H1 (cell line): Measurements from ENCODE around the gene CBR4. TPM values are rescaled to one million over a fixed set of nuclear protein-coding genes. Genes with fewer than 3 reads are reported as not detected.

Experiments
- CTCF ChIA-PET: fragments of 300-600 bp; sonication (Branson Sonifier 250); formaldehyde crosslinking; loops from one replicate; lab custom pipeline; 2021; ENCODE audit not compliant: partially characterized antibody; lab: Charles Lee
- POLR2A ChIA-PET: fragments of 300-600 bp; sonication (Branson Sonifier 250); formaldehyde crosslinking; loops from one replicate; lab custom pipeline; 2021; ENCODE audit warnings: inconsistent platforms; ENCODE audit not compliant: partially characterized antibody; lab: Charles Lee
- DNase-seq, 2 experiments: peaks; one replicate each; pipeline versions ENCODE4 v3.0.0 to v3.0.0-alpha.2; 2010 to 2022; ENCODE audit warnings: low spot score in 2 of 2, low read depth in 1 of 2, mixed read lengths in 1 of 2
- FAIRE-seq: peaks from 2 replicates; lab custom pipeline; 2011; peaks lifted over from hg19 to GRCh38; lab: Jason Lieb, UNC
- H2AFZ ChIP-seq: 2 replicates; pipeline ENCODE4 v1.8.1; 2012; ENCODE audit warnings: low read length, inconsistent platforms
- H2AK5ac ChIP-seq: 2 replicates; pipeline ENCODE4 v1.6.1; 2013; ENCODE audit warnings: low read depth, low read length
- H2BK120ac ChIP-seq: replicated peaks from 2 replicates; pipeline ENCODE3; 2013; ENCODE audit warnings: low read depth, low read length, inconsistent platforms
- H2BK12ac ChIP-seq: 2 replicates; pipeline ENCODE4 v1.6.1; 2013; ENCODE audit warnings: low read depth, low read length
- H2BK15ac ChIP-seq: 2 replicates; pipeline ENCODE4 v1.6.1; 2013; ENCODE audit warnings: low read length
- H2BK20ac ChIP-seq: 2 replicates; pipeline ENCODE4 v1.6.1; 2013; ENCODE audit warnings: low read length
- H2BK5ac ChIP-seq: 2 replicates; pipeline ENCODE4 v1.6.1; 2013; ENCODE audit warnings: low read depth, low read length
- H3K14ac ChIP-seq: 2 replicates; pipeline ENCODE4 v1.6.1; 2013; ENCODE audit warnings: inconsistent platforms; ENCODE audit not compliant: insufficient read length
- H3K18ac ChIP-seq: 2 replicates; pipeline ENCODE4 v1.6.1; 2013; ENCODE audit warnings: low read length; ENCODE audit errors: extremely low read depth
- H3K23ac ChIP-seq: 2 replicates; pipeline ENCODE4 v1.6.1; 2013; ENCODE audit warnings: inconsistent platforms; ENCODE audit not compliant: insufficient read length
- H3K23me2 ChIP-seq: 2 replicates; pipeline ENCODE4 v1.6.1; 2013; ENCODE audit warnings: low read depth, low read length
- H3K27ac ChIP-seq: 2 replicates; pipeline ENCODE4 v1.6.1; 2011; ENCODE audit warnings: low read depth, low read length, inconsistent platforms
- H3K27me3 ChIP-seq, 4 experiments: replicated peaks in 1 of 4; 1 replicate in 1 of 4; 2 replicates in 3 of 4; pipeline versions ENCODE4 v1.6.1 to v1.8.1; 2011 to 2013; ENCODE audit warnings: low read length in 3 of 4, mild to moderate bottlenecking in 3 of 4, inconsistent platforms in 2 of 4, mixed read lengths in 2 of 4, moderate library complexity in 1 of 4; ENCODE audit not compliant: control insufficient read depth in 3 of 4, insufficient read depth in 3 of 4; ENCODE audit errors: extremely low read depth in 1 of 4
- H3K36me3 ChIP-seq, 4 experiments: 2 replicates each; pipeline versions ENCODE4 v1.6.1 to v1.8.1; 2011 to 2013; ENCODE audit warnings: mild to moderate bottlenecking in 4 of 4, low read length in 3 of 4, moderate library complexity in 2 of 4, control low read depth in 1 of 4, inconsistent platforms in 1 of 4; ENCODE audit not compliant: insufficient read depth in 4 of 4, control insufficient read depth in 2 of 4
- H3K4ac ChIP-seq: replicated peaks from 2 replicates; pipeline ENCODE3; 2013; ENCODE audit warnings: low read length, low read depth, mixed read lengths, inconsistent platforms; ENCODE audit not compliant: insufficient read length
- H3K4me1 ChIP-seq, 4 experiments: replicated peaks in 1 of 4; 1 replicate in 1 of 4; 2 replicates in 3 of 4; pipeline versions ENCODE4 v1.6.1 to v1.8.1; 2011 to 2013; ENCODE audit warnings: low read length in 3 of 4, inconsistent platforms in 2 of 4, mixed read lengths in 1 of 4; ENCODE audit not compliant: insufficient read depth in 4 of 4, control insufficient read depth in 3 of 4
- H3K4me2 ChIP-seq, 2 experiments: 2 replicates each; pipeline versions ENCODE4 v1.6.1 to v1.8.1; 2011 to 2013; ENCODE audit warnings: low read depth in 2 of 2, low read length in 2 of 2, control low read depth in 1 of 2, inconsistent platforms in 1 of 2, mild to moderate bottlenecking in 1 of 2; ENCODE audit not compliant: insufficient read depth in 1 of 2
- H3K4me3 ChIP-seq, 4 experiments: fragments of 200-600, 300-600 bp in 1 of 4; sonication (generic), shearing (Covaris generic), sonication (Bioruptor Twin) in 1 of 4; 2 replicates each; pipeline versions ENCODE4 v1.5.1 to v1.8.1; 2011 to 2016; ENCODE audit warnings: low read length in 4 of 4, low read depth in 3 of 4, control low read depth in 2 of 4, inconsistent platforms in 2 of 4, mild to moderate bottlenecking in 2 of 4, mixed read lengths in 1 of 4, moderate library complexity in 1 of 4; ENCODE audit not compliant: insufficient read depth in 2 of 4; ENCODE audit errors: extremely low read depth in 1 of 4
- H3K56ac ChIP-seq: replicated peaks from 2 replicates; pipeline ENCODE3; 2013; ENCODE audit warnings: low read depth, mild to moderate bottlenecking, mixed read lengths, low read length, inconsistent platforms; ENCODE audit not compliant: insufficient read length
- H3K79me1 ChIP-seq: 2 replicates; pipeline ENCODE4 v1.6.1; 2013; ENCODE audit warnings: low read depth, low read length, control low read depth
- H3K79me2 ChIP-seq, 2 experiments: 2 replicates each; pipeline versions ENCODE4 v1.6.1 to v1.8.1; 2012 to 2013; ENCODE audit warnings: low read length in 2 of 2, mild to moderate bottlenecking in 2 of 2, inconsistent platforms in 1 of 2; ENCODE audit not compliant: insufficient read depth in 2 of 2, control insufficient read depth in 1 of 2
- H3K9ac ChIP-seq, 4 experiments: replicated peaks in 1 of 4; 1 replicate in 1 of 4; 2 replicates in 3 of 4; pipeline versions ENCODE4 v1.6.1 to v1.8.1; 2011 to 2013; ENCODE audit warnings: low read depth in 3 of 4, low read length in 3 of 4, control low read depth in 2 of 4, mild to moderate bottlenecking in 2 of 4, moderate library complexity in 2 of 4, inconsistent platforms in 1 of 4; ENCODE audit errors: extremely low read depth in 1 of 4
- H3K9me3 ChIP-seq, 2 experiments: 2 replicates each; pipeline versions ENCODE4 v1.6.1 to v1.8.1; 2012 to 2013; ENCODE audit warnings: mild to moderate bottlenecking in 2 of 2, moderate library complexity in 2 of 2, control low read depth in 1 of 2, inconsistent platforms in 1 of 2, low read depth in 1 of 2, low read length in 1 of 2, mixed read lengths in 1 of 2; ENCODE audit not compliant: insufficient read depth in 2 of 2
- H4K20me1 ChIP-seq, 2 experiments: replicated peaks in 1 of 2; 2 replicates each; pipeline versions ENCODE3 to v1.8.1; 2011 to 2013; ENCODE audit warnings: inconsistent platforms in 2 of 2, low read length in 2 of 2, mild to moderate bottlenecking in 1 of 2; ENCODE audit not compliant: insufficient read depth in 2 of 2, control insufficient read depth in 1 of 2
- H4K5ac ChIP-seq: 2 replicates; pipeline ENCODE4 v1.6.1; 2013; ENCODE audit warnings: low read length, low read depth, mixed read lengths, inconsistent platforms; ENCODE audit not compliant: insufficient read length
- H4K8ac ChIP-seq: 2 replicates; pipeline ENCODE4 v1.8.0; 2013; ENCODE audit warnings: mild to moderate bottlenecking, moderate library complexity, low read length, inconsistent platforms; ENCODE audit not compliant: insufficient read depth; ENCODE audit errors: extremely low read depth
- H4K91ac ChIP-seq: replicated peaks from 2 replicates; pipeline ENCODE3; 2013; ENCODE audit warnings: low read length, mixed read lengths, inconsistent platforms; ENCODE audit not compliant: insufficient read length
- JUN ChIP-seq: IDR thresholded peaks from 2 replicates; pipeline ENCODE4 v1.6.1; 2011; ENCODE audit warnings: low read depth, mild to moderate bottlenecking, improper control_type of control experiment, low read length
- WGBS, 2 experiments: shearing (Covaris generic) in 1 of 2; methylation state at CpG; one replicate each; pipeline versions ENCODE4 v1.1.6 to v1.1.7; 2013 to 2015; ENCODE audit warnings: low lambda C conversion rate in 2 of 2, mixed read lengths in 2 of 2, inconsistent platforms in 1 of 2, low coverage in 1 of 2, missing lambda C conversion rate in 1 of 2; ENCODE audit not compliant: insufficient replicate concordance in 2 of 2, insufficient coverage in 1 of 2, insufficient read length in 1 of 2; ENCODE audit errors: extremely low coverage in 1 of 2, missing lambda C conversion rate in 1 of 2; 5-methylcytosine and 5-hydroxymethylcytosine counted together
- polyA plus RNA-seq, 7 experiments: library from polyadenylated mRNA; depleted of rRNA in 3 of 7; stranded (reverse) in 5 of 7; unstranded in 2 of 7; fragments of >200 nt in 5 of 7; fragments of 200-250 nt in 2 of 7; gene quantifications; 1 replicate in 5 of 7; 2 replicates in 1 of 7; 4 replicates in 1 of 7; pipeline versions ENCODE4 v1.2.1 to v1.2.3, GENCODE V29; 2011 to 2013; ENCODE audit warnings: missing spikeins in 2 of 7, mixed read lengths in 2 of 7
- total RNA-seq: library from RNA; stranded (reverse); fragmentation: NEBNext Ultra II Directional; extraction: Animal tissue kit (Norgen Biotek cat#: 25700); gene quantifications from 2 replicates; pipeline ENCODE4 v1.2.1, GENCODE V29; 2021

Gene CBR4
- total and polyA plus RNA-seq, 2 of the 8 experiments (the other 6 are each of a cell fraction or from before 2014, with no cell fraction given), result 8.6 to 29.5 TPM

DNA sequence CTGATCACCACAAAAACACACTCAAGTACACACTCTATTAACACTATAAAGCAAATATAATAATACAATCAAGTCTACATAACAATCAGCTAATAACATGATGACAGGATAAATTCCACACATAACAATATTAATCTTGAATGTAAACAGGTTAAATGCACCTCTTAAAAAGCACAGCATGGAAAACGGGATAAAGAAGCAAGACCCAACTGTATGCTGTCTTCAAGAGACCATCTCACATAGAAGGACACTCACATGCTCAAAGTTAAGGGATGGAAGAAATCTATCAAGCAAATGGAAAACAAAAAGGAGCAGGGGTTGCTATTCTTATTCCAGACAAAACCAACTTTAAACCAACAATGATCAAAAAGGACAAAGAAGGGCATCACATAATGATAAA, 28.1 kb downstream of the CBR4 start:
- no peak overlapping the region for H3K4me2 ChIP-seq
- WGBS, 2 experiments, result 83% methylated on average over 1 of the region's 1 CpG; no CpG with 5 or more reads in 1 of the 2 experiments
- H3K23me2 ChIP-seq, result no peaks in the 10 kb centered on the region
- DNase-seq, result no peak
- no peak overlapping the region for H3K9ac ChIP-seq
- no peak overlapping the region for H3K4ac ChIP-seq
- H2AK5ac ChIP-seq, result no peak overlapping the region
- peaks cover under 1 to 2% of the 10 kb centered on the region in 2 experiments; a peak in 1 of 4 replicates for H3K9me3 ChIP-seq
- no peak for TF ChIP-seq JUN
- 0 out of 4 replicates have a peak, but pooled peaks cover 0 to 4% of the 10 kb centered on the region in 2 experiments for H3K79me2 ChIP-seq
- CTCF ChIA-PET, result interaction anchor here (1.0 to 1.2 kb wide), 2 partner anchors 58 to 60 kb away, joined by 3 read pairs; no protein-coding TSS in a partner anchor
- POLR2A ChIA-PET, result no interaction called here
- H3K14ac ChIP-seq, result no peak overlapping the region
- no peaks in the 10 kb centered on the region for H4K20me1 ChIP-seq
- no peak overlapping the region for H4K91ac ChIP-seq
- no peak overlapping the region for H3K23ac ChIP-seq
- no peak overlapping the region for H3K18ac ChIP-seq
- H3K4me3 ChIP-seq, result no peak overlapping the region
- no peak overlapping the region for H4K5ac ChIP-seq
- peaks cover 0 to 15% (median 7%) of the 10 kb centered on the region in 4 experiments; a peak in 4 of 8 replicates for H3K36me3 ChIP-seq
- no peak overlapping the region for H4K8ac ChIP-seq
- no peak overlapping the region for H2BK5ac ChIP-seq
- H3K56ac ChIP-seq, result no peak overlapping the region
- no peaks in the 10 kb centered on the region for H3K79me1 ChIP-seq
- H3K4me1 ChIP-seq, result no peaks in the 10 kb centered on the region
- FAIRE-seq, result no peak
- H2BK15ac ChIP-seq, result no peak overlapping the region
- no peaks in the 10 kb centered on the region for H3K27me3 ChIP-seq
- no peak overlapping the region for H2BK120ac ChIP-seq
- H3K27ac ChIP-seq, result no peak overlapping the region
- H2BK20ac ChIP-seq, result no peak overlapping the region
- H2BK12ac ChIP-seq, result no peak overlapping the region
- no peak overlapping the region for H2AFZ ChIP-seq
